HL-60/S4 treated with retinoic acid at 250 ng/mL for 4 days and 3 days (cell line): ENCODE results near the gene LRRFIP1.

Experiments used
- in situ Hi-C: fragments of 300-500 bp; cut with MboI; formaldehyde crosslinking; loops from 2 replicates; pipeline ENCODE4 v1.7.0; 2022; ENCODE audit warnings: low sequenced_read_pairs

The LRRFIP1 gene

GRCh38 chr2:237701033-237701858 lies 73.9 kb downstream of the LRRFIP1 start:
- in situ Hi-C loops = no loop called here

- in situ Hi-C loops = no loop called here
These were observed 74.5 kb downstream of the LRRFIP1 start for GRCh38 chr2:237701859-237702390.

GRCh38 chr2:237702441-237703391 lies 75.3 kb downstream of the LRRFIP1 start:
- in situ Hi-C loops = no loop called here

- in situ Hi-C loops = no loop called here
These were observed 77.4 kb downstream of the LRRFIP1 start for GRCh38 chr2:237704501-237705434.

- in situ Hi-C loops = no loop called here
These were observed 78.9 kb downstream of the LRRFIP1 start for GRCh38 chr2:237706257-237706656.

- in situ Hi-C loops = no loop called here
These were observed 80.6 kb downstream of the LRRFIP1 start for GRCh38 chr2:237708065-237708398.

- in situ Hi-C loops = no loop called here
These were observed 81.1 kb downstream of the LRRFIP1 start for GRCh38 chr2:237708491-237708890.

GRCh38 chr2:237708961-237709360 lies 81.6 kb downstream of the LRRFIP1 start:
- in situ Hi-C loops = no loop called here

GRCh38 chr2:237711458-237712150 lies 84.2 kb downstream of the LRRFIP1 start:
- in situ Hi-C loops = no loop called here

- in situ Hi-C loops = no loop called here
These were observed 85.3 kb downstream of the LRRFIP1 start for GRCh38 chr2:237712477-237713377.

GRCh38 chr2:237714690-237715458 lies 87.5 kb downstream of the LRRFIP1 start:
- in situ Hi-C loops = no loop called here

GRCh38 chr2:237715459-237715947 lies 88.1 kb downstream of the LRRFIP1 start:
- in situ Hi-C loops = no loop called here

GRCh38 chr2:237716011-237716410 lies 88.6 kb downstream of the LRRFIP1 start:
- in situ Hi-C loops = no loop called here

GRCh38 chr2:237717366-237718276 lies 90.2 kb downstream of the LRRFIP1 start:
- in situ Hi-C loops = no loop called here

GRCh38 chr2:237718277-237718634 lies 90.9 kb downstream of the LRRFIP1 start:
- in situ Hi-C loops = no loop called here

GRCh38 chr2:237720444-237720843 lies 93.1 kb downstream of the LRRFIP1 start:
- in situ Hi-C loops = no loop called here

- in situ Hi-C loops = no loop called here
These were observed 93.6 kb downstream of the LRRFIP1 start for GRCh38 chr2:237720957-237721356.
